Left ventricle myocardium inferior (tissue), 1 donor: ENCODE measurements around the gene VGF. TPM values are rescaled to one million over a fixed set of nuclear protein-coding genes. Genes with fewer than 3 reads are reported as not detected.

Source experiments
- DNase-seq: peaks from one replicate; pipeline ENCODE4 v3.0.0-alpha.2; 2020
- H3K27ac ChIP-seq: fragments of 200-600 bp; replicated peaks from 2 replicates; pipeline ENCODE4 v1.8.0; 2021
- H3K27me3 ChIP-seq: fragments of 200-600 bp; 2 replicates; pipeline ENCODE4 v1.8.0; 2021; ENCODE audit warnings: low read depth
- H3K36me3 ChIP-seq: fragments of 200-600 bp; 2 replicates; pipeline ENCODE4 v1.8.0; 2021
- H3K4me1 ChIP-seq: fragments of 200-600 bp; 2 replicates; pipeline ENCODE4 v1.8.0; 2021
- H3K4me3 ChIP-seq: fragments of 200-600 bp; 2 replicates; pipeline ENCODE4 v1.8.0; 2021; ENCODE audit warnings: mild to moderate bottlenecking, moderate library complexity
- H3K9me3 ChIP-seq: fragments of 200-600 bp; replicated peaks from 2 replicates; pipeline ENCODE4 v1.8.0; 2021
- CTCF ChIP-seq: fragments of 200-600 bp; IDR thresholded peaks from 2 replicates; pipeline ENCODE4 v1.8.0; 2021; ENCODE audit warnings: antibody characterized with exemption, mild to moderate bottlenecking, borderline replicate concordance
- intact Hi-C: fragments of 100-400 bp; cut with micrococcal nuclease; formaldehyde crosslinking; loops from one replicate; pipeline ENCODE4 v1.11.0; 2022
- total RNA-seq: library from RNA; stranded (reverse); fragmentation: NEBNext Ultra II Directional; extraction: Animal tissue kit (Norgen Biotek cat#: 25700); gene quantifications from one replicate; pipeline ENCODE4 v1.2.1, GENCODE V29; 2021
- donor health status: DM: no; HTN: yes; CAD: no; lungs with severe emphysema.

Gene VGF
- total RNA-seq, 1 donor from 2014 or later = not detected

DNA sequence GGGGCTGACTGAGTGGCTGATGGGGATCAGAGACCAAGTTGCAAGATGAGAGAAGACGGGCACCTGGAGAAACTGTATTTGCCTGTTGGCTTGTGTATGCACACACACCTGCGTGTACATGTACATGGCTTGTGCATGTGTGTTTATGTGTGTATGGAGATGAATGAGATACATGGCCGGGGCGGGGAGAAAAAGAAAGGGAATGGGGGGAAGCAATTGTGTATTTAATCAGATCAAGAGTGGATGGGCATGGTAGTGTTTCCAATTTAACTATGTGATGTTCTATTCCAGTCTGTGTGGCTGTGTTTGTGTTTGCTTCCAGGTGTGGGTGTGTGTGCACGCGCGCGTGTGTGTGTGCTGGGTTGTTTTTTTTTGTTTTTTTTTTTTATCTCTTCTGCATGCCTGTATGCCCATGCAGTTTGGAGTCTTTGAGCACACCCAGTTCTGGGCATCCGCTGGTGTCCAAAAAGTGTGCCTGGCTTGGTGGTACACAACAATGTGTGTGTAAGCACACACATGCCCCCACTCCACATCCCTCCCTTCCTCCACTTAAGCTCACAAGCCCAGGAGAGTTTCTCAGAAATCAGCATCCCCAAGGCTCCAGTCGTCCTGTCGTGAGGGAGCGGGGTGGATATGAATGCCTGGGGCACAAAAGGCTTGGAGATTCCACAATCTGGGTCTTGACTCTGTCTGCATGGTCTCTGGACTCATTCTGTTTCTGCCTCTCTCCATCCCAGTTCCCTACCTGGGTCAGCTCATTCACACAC is 2.5 kb upstream of the VGF start:
- TF ChIP-seq CTCF = no peak
- no peak overlapping the region for H3K27ac ChIP-seq
- no peaks in the 10 kb centered on the region for H3K36me3 ChIP-seq
- peaks cover 53% of the 10 kb centered on the region for H3K4me1 ChIP-seq
- H3K4me3 ChIP-seq = no peak overlapping the region
- peaks cover 100% of the 10 kb centered on the region for H3K27me3 ChIP-seq
- no peak for DNase-seq
- intact Hi-C loops = no loop called here
- no peaks in the 10 kb centered on the region for H3K9me3 ChIP-seq

- Histone ChIP-seq H3K36me3 (no peaks in the 10 kb centered on the region), H3K27ac (no peak overlapping the region), H3K4me1 (peaks cover 53% of the 10 kb centered on the region), H3K4me3 (no peak overlapping the region), H3K27me3 (peaks cover 100% of the 10 kb centered on the region), H3K9me3 (no peaks in the 10 kb centered on the region)
- intact Hi-C loops = no loop called here
- no peak for DNase-seq
- TF ChIP-seq CTCF = no peak
Measured at GRCh38 chr7:101166909-101167644, 1.7 kb upstream of the VGF start.

- intact Hi-C loops = no loop called here
Measured at GRCh38 chr7:101166648-101166908, 1.2 kb upstream of the VGF start.

GRCh38 chr7:101165958-101166647 is 734 bp upstream of the VGF start:
- Histone ChIP-seq H3K27ac (no peak overlapping the region), H3K36me3 (no peaks in the 10 kb centered on the region), H3K4me3 (peak overlapping the region; percentile 45), H3K9me3 (no peaks in the 10 kb centered on the region), H3K4me1 (peaks cover 50% of the 10 kb centered on the region), H3K27me3 (peaks cover 100% of the 10 kb centered on the region)
- no peak for DNase-seq
- no peak for TF ChIP-seq CTCF
- intact Hi-C loops = no loop called here

More at GRCh38 chr7:101166648-101166908, 1.2 kb upstream of the VGF start:
- no peaks in the 10 kb centered on the region for H3K36me3 ChIP-seq
- no peaks in the 10 kb centered on the region for H3K9me3 ChIP-seq
- peaks cover 50% of the 10 kb centered on the region for H3K4me1 ChIP-seq
- DNase-seq = no peak
- H3K27me3 ChIP-seq = peaks cover 100% of the 10 kb centered on the region
- no peak overlapping the region for H3K4me3 ChIP-seq
- no peak for TF ChIP-seq CTCF
- H3K27ac ChIP-seq = no peak overlapping the region

DNA sequence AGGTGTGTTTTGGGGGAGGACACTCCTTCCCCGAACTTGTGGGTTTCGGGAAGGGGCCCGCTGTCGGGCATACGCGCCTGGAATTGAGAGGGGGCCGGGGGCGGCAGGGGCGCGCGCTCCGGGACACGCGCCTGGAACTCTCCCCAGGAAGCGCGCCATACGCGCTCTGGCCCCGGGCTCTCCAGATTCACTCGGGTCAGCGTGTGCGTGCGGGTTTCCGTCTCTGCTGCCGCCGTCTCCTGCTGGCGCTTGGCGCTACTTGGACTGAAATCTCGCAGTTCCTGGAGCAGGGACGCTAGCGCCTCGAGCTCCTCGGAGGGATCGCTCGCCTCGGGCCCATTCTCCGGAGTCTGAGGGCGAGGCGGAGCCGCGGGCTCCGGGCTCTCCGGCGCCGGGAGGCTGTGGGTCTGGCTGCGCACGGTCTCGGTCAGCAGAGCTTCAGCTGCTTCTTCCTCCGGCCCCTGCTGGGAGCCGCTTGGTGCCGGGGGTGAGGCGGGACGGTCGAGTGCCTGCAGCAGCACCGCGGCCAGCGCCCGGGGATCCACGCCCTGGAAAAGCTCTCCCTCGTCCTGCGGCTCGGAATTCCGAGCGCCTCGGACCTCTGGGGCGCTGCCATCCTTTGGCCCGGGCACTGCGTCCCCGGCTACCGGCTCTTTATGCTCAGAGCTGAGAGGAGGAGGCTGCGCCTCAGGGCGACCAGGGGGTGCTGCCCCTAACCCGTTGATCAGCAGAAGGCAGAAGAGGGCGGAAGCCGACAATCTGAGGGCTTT is 1.1 kb downstream of the VGF start:
- Histone ChIP-seq H3K27ac (no peak overlapping the region), H3K27me3 (peaks cover 93% of the 10 kb centered on the region), H3K9me3 (no peaks in the 10 kb centered on the region), H3K4me3 (peak overlapping the region; percentile 55), H3K36me3 (peaks cover 12% of the 10 kb centered on the region), H3K4me1 (peaks cover 41% of the 10 kb centered on the region)
- DNase-seq = no peak
- no peak for TF ChIP-seq CTCF
- intact Hi-C loops = no loop called here
